Endodermal cell (in vitro differentiated cells): Measurements from ENCODE around the gene ZBED5. TPM values are rescaled to one million over a fixed set of nuclear protein-coding genes. Genes with fewer than 3 reads are reported as not detected.

ENCODE experiments used
- DNase-seq: peaks from one replicate; pipeline ENCODE4 v3.0.0-alpha.2; 2017
- H3K27ac ChIP-seq: 2 replicates; pipeline ENCODE4 v1.5.1; 2013; ENCODE audit warnings: mild to moderate bottlenecking, low read depth, low read length, moderate library complexity
- H3K27me3 ChIP-seq: 2 replicates; pipeline ENCODE4 v1.6.1; 2013; ENCODE audit warnings: mild to moderate bottlenecking, low read length, moderate library complexity; ENCODE audit not compliant: insufficient read depth, control insufficient read depth, poor library complexity, severe bottlenecking
- H3K36me3 ChIP-seq: 2 replicates; pipeline ENCODE4 v1.7.0; 2013; ENCODE audit warnings: mild to moderate bottlenecking, low read length, moderate library complexity; ENCODE audit not compliant: control insufficient read depth, insufficient read depth
- H3K4me1 ChIP-seq: one replicate; pipeline ENCODE4 v1.7.0; 2013; ENCODE audit warnings: low read length; ENCODE audit not compliant: control insufficient read depth, insufficient read depth
- H3K4me3 ChIP-seq: 2 replicates; pipeline ENCODE4 v1.5.1; 2013; ENCODE audit warnings: mild to moderate bottlenecking, low read length, moderate library complexity
- H3K9ac ChIP-seq: 2 replicates; pipeline ENCODE4 v1.6.1; 2013; ENCODE audit warnings: mild to moderate bottlenecking, low read length, moderate library complexity; ENCODE audit not compliant: poor library complexity, severe bottlenecking; ENCODE audit errors: extremely low read depth
- H3K9me3 ChIP-seq: 2 replicates; pipeline ENCODE4 v1.6.1; 2013; ENCODE audit warnings: mild to moderate bottlenecking, low read length, moderate library complexity; ENCODE audit not compliant: control insufficient read depth
- H3K27ac Mint-ChIP-seq: 2 replicates; pipeline ENCODE4 v1.8.0; 2020; ENCODE audit warnings: mixed read lengths
- H3K27me3 Mint-ChIP-seq: 2 replicates; pipeline ENCODE4 v1.8.0; 2021; ENCODE audit warnings: mild to moderate bottlenecking, mixed read lengths; ENCODE audit not compliant: insufficient read depth
- H3K36me3 Mint-ChIP-seq: 2 replicates; pipeline ENCODE4 v1.8.0; 2020; ENCODE audit warnings: low read depth, mixed read lengths
- H3K4me1 Mint-ChIP-seq: 2 replicates; pipeline ENCODE4 v1.8.0; 2020; ENCODE audit warnings: mixed read lengths
- H3K4me3 Mint-ChIP-seq: 2 replicates; pipeline ENCODE4 v1.8.0; 2020; ENCODE audit warnings: mild to moderate bottlenecking, moderate library complexity, mixed read lengths
- H3K9me3 Mint-ChIP-seq: 2 replicates; pipeline ENCODE4 v1.8.0; 2020; ENCODE audit warnings: mild to moderate bottlenecking, mixed read lengths
- WGBS, 2 experiments: methylation state at CpG; one replicate each; pipeline versions ENCODE4 v1.1.5 to v1.1.7; 2013; ENCODE audit warnings: missing lambda C conversion rate in 2 of 2, mixed read lengths in 1 of 2; ENCODE audit not compliant: insufficient coverage in 1 of 2, insufficient read length in 1 of 2; 5-methylcytosine and 5-hydroxymethylcytosine counted together
- total RNA-seq, 2 donors: library from RNA; stranded (reverse); fragmentation: NEBNext Ultra II Directional in 1 of 2; extraction: Animal tissue kit (Norgen Biotek cat#: 25700) in 1 of 2; gene quantifications; 2 replicates in 1 of 2; 3 replicates in 1 of 2; pipeline ENCODE4 v1.2.1, GENCODE V29; 2021
- TF ChIP-seq, protein P1 (sequence below): fragments of 200-600 bp; sonication (generic); conservative IDR thresholded peaks from 2 replicates; pipeline ENCODE4 v1.5.0; 2021; ENCODE audit warnings: antibody characterized with exemption, mild to moderate bottlenecking

ZBED5 gene
- total RNA-seq, 2 donors from 2014 or later: 51.6 to 57.8 TPM

DNA sequence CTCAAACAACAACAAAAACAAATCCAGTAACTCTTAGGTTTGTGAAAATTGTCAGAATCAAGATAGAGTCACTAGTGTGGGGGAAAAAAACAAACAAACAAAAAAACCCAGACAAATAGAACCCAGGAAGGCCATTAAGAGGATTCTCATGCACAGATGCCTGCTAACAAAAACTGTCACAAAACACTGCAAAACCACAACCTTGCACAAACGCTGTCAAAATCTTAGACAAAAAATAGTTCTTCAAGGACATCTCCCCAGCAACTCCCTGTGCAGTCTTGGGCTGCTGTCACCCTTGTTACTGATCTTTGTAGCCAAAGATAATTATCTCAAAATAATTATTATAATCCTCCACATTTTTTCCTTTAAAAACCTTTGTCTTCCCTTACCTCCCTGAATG lies 4.6 kb upstream of the ZBED5 start:
- no peaks in the 10 kb centered on the region for H3K9me3 Mint-ChIP-seq
- H3K4me1 Mint-ChIP-seq: peaks cover 18% of the 10 kb centered on the region
- H3K27ac Mint-ChIP-seq: no peak overlapping the region
- Histone ChIP-seq H3K9me3 (no peaks in the 10 kb centered on the region), H3K9ac (no peak overlapping the region), H3K27ac (no peak overlapping the region), H3K27me3 (no peaks in the 10 kb centered on the region), H3K4me1 (no peaks in the 10 kb centered on the region), H3K4me3 (no peak overlapping the region), H3K36me3 (no peaks in the 10 kb centered on the region)
- no peaks in the 10 kb centered on the region for H3K27me3 Mint-ChIP-seq
- WGBS, 2 experiments: 88 to 90% methylated on average over 1 of the region's 1 CpG
- no peak for DNase-seq
- H3K4me3 Mint-ChIP-seq: no peak overlapping the region
- no peaks in the 10 kb centered on the region for H3K36me3 Mint-ChIP-seq
- TF ChIP-seq, protein P1, sequence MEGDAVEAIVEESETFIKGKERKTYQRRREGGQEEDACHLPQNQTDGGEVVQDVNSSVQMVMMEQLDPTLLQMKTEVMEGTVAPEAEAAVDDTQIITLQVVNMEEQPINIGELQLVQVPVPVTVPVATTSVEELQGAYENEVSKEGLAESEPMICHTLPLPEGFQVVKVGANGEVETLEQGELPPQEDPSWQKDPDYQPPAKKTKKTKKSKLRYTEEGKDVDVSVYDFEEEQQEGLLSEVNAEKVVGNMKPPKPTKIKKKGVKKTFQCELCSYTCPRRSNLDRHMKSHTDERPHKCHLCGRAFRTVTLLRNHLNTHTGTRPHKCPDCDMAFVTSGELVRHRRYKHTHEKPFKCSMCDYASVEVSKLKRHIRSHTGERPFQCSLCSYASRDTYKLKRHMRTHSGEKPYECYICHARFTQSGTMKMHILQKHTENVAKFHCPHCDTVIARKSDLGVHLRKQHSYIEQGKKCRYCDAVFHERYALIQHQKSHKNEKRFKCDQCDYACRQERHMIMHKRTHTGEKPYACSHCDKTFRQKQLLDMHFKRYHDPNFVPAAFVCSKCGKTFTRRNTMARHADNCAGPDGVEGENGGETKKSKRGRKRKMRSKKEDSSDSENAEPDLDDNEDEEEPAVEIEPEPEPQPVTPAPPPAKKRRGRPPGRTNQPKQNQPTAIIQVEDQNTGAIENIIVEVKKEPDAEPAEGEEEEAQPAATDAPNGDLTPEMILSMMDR: no peak

DNA sequence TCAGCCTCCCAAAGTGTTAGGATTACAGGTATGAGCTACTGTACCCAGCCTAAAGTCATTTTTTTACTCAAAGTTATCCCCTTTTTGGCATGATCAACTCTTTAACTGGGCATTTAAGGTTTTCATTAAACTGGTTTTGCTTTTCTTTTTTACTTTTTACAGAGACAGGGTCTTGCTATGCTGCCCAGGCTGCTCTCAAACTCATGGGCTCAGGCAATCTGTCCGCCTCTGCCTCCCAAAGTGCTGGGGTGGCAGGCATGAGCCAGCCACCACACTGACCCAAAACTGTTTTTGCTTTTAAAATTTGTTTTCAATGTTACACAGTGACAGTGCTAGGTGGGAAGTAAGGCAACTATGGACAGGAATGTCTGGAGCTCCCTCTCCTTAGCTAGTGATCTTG lies 3.9 kb upstream of the ZBED5 start:
- DNase-seq: no peak
- Mint-ChIP-seq H3K4me1 (peaks cover 18% of the 10 kb centered on the region), H3K4me3 (no peak overlapping the region), H3K36me3 (no peaks in the 10 kb centered on the region), H3K9me3 (no peaks in the 10 kb centered on the region), H3K27ac (no peak overlapping the region), H3K27me3 (no peaks in the 10 kb centered on the region)
- WGBS, 2 experiments: 86 to 96% methylated on average over 1 of the region's 1 CpG
- H3K4me3 ChIP-seq: no peak overlapping the region
- H3K27me3 ChIP-seq: no peaks in the 10 kb centered on the region
- H3K9ac ChIP-seq: no peak overlapping the region
- H3K27ac ChIP-seq: no peak overlapping the region
- TF ChIP-seq, protein P1: no peak
- H3K36me3 ChIP-seq: no peaks in the 10 kb centered on the region
- no peaks in the 10 kb centered on the region for H3K9me3 ChIP-seq
- no peaks in the 10 kb centered on the region for H3K4me1 ChIP-seq

DNA sequence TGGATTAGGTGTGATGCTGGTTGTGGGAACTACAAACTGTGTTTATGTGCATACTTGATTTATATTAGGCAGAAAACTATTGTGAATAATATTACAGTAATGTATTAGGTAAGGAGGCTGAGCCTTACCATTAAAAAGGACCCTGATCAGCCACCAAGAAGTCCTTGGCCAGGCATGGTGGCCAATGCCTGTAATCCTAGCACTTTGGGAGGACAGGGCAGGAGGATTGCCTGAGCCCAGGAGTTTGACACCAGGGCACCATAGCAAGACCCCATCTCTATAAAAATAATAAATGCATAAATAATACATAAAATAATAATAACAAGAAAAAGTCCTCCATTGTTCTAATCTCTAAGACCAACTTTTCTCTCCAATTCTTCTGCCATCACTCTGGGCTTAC lies 3.2 kb upstream of the ZBED5 start:
- Histone ChIP-seq H3K9me3 (no peaks in the 10 kb centered on the region), H3K4me1 (no peaks in the 10 kb centered on the region), H3K36me3 (no peaks in the 10 kb centered on the region), H3K27ac (no peak overlapping the region), H3K27me3 (no peaks in the 10 kb centered on the region), H3K4me3 (no peak overlapping the region), H3K9ac (no peak overlapping the region)
- TF ChIP-seq, protein P1: no peak
- no peak for DNase-seq
- Mint-ChIP-seq H3K9me3 (no peaks in the 10 kb centered on the region), H3K27ac (no peak overlapping the region), H3K36me3 (peaks cover 5% of the 10 kb centered on the region), H3K4me3 (no peak overlapping the region), H3K27me3 (no peaks in the 10 kb centered on the region), H3K4me1 (peaks cover 24% of the 10 kb centered on the region)
